K562 treated with DMSO at 1 percent for 4 hours (cell line): ENCODE measurements around the gene LRRC27. TPM values are rescaled to one million over a fixed set of nuclear protein-coding genes. Genes with fewer than 3 reads are reported as not detected.

Experiments
- total RNA-seq: library from RNA; unstranded; fragments of 300-600 nt; gene quantifications from 2 replicates; pipeline ENCODE4 v1.2.3, GENCODE V29; 2022; ENCODE audit not compliant: insufficient read depth

The LRRC27 gene
- total RNA-seq, result 1.2 TPM in 1 of 2 replicates, not detected in the other

DNA sequence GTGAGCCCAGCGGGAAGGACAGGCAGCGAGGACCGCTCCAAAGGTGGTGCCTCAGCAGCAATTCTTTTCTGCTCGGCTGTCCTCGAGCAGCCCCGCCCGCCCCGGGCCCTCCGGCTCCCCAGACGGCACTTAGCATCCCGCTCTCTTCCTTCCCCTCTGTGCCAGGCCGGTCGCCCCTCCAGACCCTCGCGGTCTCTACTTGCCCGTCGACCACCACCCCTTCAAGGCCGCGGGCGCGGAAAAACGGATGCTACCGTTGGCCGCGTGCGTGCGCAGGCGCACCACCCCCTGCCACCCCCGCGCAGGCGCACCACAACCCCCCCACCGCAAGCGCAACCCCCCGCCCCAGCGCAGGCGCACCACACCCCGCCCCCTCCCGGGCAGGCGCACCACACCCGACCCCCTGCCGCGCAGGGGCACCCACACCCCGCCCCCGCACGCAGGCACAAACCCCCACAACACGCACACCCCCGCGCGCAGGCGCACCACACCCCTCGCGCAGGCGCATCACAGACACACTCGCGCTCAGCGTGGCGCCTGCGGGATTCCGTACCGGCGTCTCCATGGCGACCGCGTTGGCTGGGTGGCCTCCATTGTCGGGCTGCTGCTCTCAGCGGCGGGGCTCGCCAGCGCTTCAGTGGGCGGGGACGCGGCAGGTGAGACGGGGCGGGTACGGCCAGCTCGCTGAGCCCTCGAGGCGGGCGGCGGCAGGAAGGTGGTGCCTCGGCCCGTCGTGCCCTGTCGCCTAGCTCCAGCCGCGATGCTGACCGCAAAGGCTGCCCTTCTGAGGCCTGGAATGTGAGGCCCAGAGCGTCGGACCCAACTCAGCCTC is at the start of gene LRRC27:
TSS of gene LRRC27 (plus strand) at position 593 of the 832 bp plus-strand sequence. CDS start 1,332 bp downstream, outside the sequence.

GRCh38 chr10:132307823-132308586 is 24.0 kb upstream of the LRRC27 start, which contains the start of gene STK32C:
Gene STK32C, minus strand, starts transcription at chr10:132307950. Its CDS starts 117 bp downstream, at chr10:132307833.

GRCh38 chr10:132397036-132397541 is 65.1 kb downstream of the LRRC27 start, which contains the start of gene PWWP2B:
Gene PWWP2B, plus strand, starts transcription at chr10:132397200. Its CDS starts 27 bp downstream, at chr10:132397227.

Other genes starting within 250 kb of the LRRC27 start
- 0.44 TPM in 1 of 2 replicates, not detected in the other for gene DPYSL4, start 145.2 kb upstream of the LRRC27 start, total RNA-seq
- 18.3 and 27.4 TPM in 2 replicates for gene STK32C, start 24.2 kb upstream of the LRRC27 start, total RNA-seq
- 5.5 and 6.9 TPM in 2 replicates for gene PWWP2B, start 65.0 kb downstream of the LRRC27 start, total RNA-seq
- 9.9 and 15.0 TPM in 2 replicates for gene INPP5A, start 205.6 kb downstream of the LRRC27 start, total RNA-seq